Measurements from ENCODE around the gene TMEM253.

DNA sequence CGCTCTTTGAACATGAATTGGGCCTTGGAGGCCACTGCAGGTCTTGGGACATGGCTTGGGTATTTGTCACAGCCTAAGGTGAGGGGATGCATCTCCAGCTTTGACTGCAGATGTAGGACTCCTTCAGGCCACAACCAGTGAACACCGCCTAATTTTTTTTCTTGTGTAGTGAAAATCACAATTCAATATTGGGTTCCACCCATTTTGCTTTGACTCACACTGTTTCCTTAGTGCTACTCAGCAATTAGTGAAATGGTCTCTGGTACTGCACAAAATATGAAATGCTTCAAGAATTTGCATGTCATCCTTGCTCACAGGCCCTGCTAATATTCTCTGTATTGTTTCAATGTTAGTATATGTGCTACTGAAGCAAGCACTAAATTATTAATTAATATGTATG is 12.5 kb downstream of the TMEM253 start:
- TF ChIP-seq, protein P1, sequence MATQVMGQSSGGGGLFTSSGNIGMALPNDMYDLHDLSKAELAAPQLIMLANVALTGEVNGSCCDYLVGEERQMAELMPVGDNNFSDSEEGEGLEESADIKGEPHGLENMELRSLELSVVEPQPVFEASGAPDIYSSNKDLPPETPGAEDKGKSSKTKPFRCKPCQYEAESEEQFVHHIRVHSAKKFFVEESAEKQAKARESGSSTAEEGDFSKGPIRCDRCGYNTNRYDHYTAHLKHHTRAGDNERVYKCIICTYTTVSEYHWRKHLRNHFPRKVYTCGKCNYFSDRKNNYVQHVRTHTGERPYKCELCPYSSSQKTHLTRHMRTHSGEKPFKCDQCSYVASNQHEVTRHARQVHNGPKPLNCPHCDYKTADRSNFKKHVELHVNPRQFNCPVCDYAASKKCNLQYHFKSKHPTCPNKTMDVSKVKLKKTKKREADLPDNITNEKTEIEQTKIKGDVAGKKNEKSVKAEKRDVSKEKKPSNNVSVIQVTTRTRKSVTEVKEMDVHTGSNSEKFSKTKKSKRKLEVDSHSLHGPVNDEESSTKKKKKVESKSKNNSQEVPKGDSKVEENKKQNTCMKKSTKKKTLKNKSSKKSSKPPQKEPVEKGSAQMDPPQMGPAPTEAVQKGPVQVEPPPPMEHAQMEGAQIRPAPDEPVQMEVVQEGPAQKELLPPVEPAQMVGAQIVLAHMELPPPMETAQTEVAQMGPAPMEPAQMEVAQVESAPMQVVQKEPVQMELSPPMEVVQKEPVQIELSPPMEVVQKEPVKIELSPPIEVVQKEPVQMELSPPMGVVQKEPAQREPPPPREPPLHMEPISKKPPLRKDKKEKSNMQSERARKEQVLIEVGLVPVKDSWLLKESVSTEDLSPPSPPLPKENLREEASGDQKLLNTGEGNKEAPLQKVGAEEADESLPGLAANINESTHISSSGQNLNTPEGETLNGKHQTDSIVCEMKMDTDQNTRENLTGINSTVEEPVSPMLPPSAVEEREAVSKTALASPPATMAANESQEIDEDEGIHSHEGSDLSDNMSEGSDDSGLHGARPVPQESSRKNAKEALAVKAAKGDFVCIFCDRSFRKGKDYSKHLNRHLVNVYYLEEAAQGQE (IDR thresholded peaks at IDR 0.05; ENCODE audit: low read depth), result no peak
- no peak for TF ChIP-seq CTCF (IDR thresholded peaks at IDR 0.05 in 2 of 3, conservative IDR thresholded peaks at IDR 0.05 in 1 of 3; ENCODE audit: borderline replicate concordance in 1 of 3, insufficient read depth in 1 of 3, low read depth in 2 of 3, low read length in 2 of 3)
- TF ChIP-seq POLR2AphosphoS5 (IDR thresholded peaks at IDR 0.05; ENCODE audit: low read depth, low read length), result no peak
- TF ChIP-seq EZH2 (IDR thresholded peaks at IDR 0.05), result no peak
- TF ChIP-seq JUND (IDR thresholded peaks at IDR 0.05), result no peak
- no peak for TF ChIP-seq POLR2A (IDR thresholded peaks at IDR 0.05; ENCODE audit: borderline replicate concordance, extremely low read depth, insufficient read depth, insufficient read length)
- no peak for TF ChIP-seq YY1 (IDR thresholded peaks at IDR 0.05; ENCODE audit: extremely low read depth, insufficient replicate concordance, low read depth, low read length)
- no peak for TF ChIP-seq ATF3 (IDR thresholded peaks at IDR 0.05)
- TF ChIP-seq EZH2phosphoT487 (IDR thresholded peaks at IDR 0.05; ENCODE audit: borderline replicate concordance), result no peak
- TF ChIP-seq TCF7L2 (IDR thresholded peaks at IDR 0.05; ENCODE audit: borderline replicate concordance, extremely low read depth, insufficient read depth, insufficient read length), result no peak
- no peak for TF ChIP-seq ZFX (IDR thresholded peaks at IDR 0.05)
